ENCODE measurements around the gene SULT1C2.

The SULT1C2 gene

GRCh38 chr2:108288534-108289106 lies at the start of gene SULT1C2:
Gene SULT1C2, plus strand, starts transcription at chr2:108288895. Its CDS starts 4,773 bp downstream, at chr2:108293668.
- no peaks in the 10 kb centered on the region for H3K4me1 ChIP-seq (ENCODE audit: control insufficient read depth, insufficient read depth, low read length)
- H3K36me3 ChIP-seq (ENCODE audit: control insufficient read depth, insufficient read depth, low read length): no peaks in the 10 kb centered on the region
- no peaks in the 10 kb centered on the region for H3K27me3 ChIP-seq (ENCODE audit: control insufficient read depth, insufficient read depth, low read length)
- H3K9ac ChIP-seq (ENCODE audit: low read length): no peak within 1 kb of the TSS
- no peak within 1 kb of the TSS for H3K27ac ChIP-seq (ENCODE audit: low read depth, low read length)
- no peak within 1 kb of the TSS for H3K4me3 ChIP-seq (ENCODE audit: low read length)

- no peak within 1 kb of the TSS for H3K4me3 ChIP-seq (ENCODE audit: low read length)
- H3K4me1 ChIP-seq (ENCODE audit: control insufficient read depth, insufficient read depth, low read length): no peaks in the 10 kb centered on the region
- H3K9ac ChIP-seq (ENCODE audit: low read length): no peak within 1 kb of the TSS
- H3K27ac ChIP-seq (ENCODE audit: low read depth, low read length): no peak within 1 kb of the TSS
- H3K36me3 ChIP-seq (ENCODE audit: control insufficient read depth, insufficient read depth, low read length): no peaks in the 10 kb centered on the region
- no peaks in the 10 kb centered on the region for H3K27me3 ChIP-seq (ENCODE audit: control insufficient read depth, insufficient read depth, low read length)
Measured at GRCh38 chr2:108239786-108240185, 48.9 kb upstream of the SULT1C2 start, which contains the start of gene SULT1C3. Gene SULT1C3, plus strand, starts transcription at chr2:108239968. Its CDS starts 7,227 bp downstream, at chr2:108247195.

- Histone ChIP-seq H3K4me1 (ENCODE audit: control insufficient read depth, insufficient read depth, low read length) (no peaks in the 10 kb centered on the region), H3K27me3 (ENCODE audit: control insufficient read depth, insufficient read depth, low read length) (no peaks in the 10 kb centered on the region), H3K36me3 (ENCODE audit: control insufficient read depth, insufficient read depth, low read length) (no peaks in the 10 kb centered on the region), H3K9ac (ENCODE audit: low read length) (no peak overlapping the region), H3K4me3 (ENCODE audit: low read length) (no peak overlapping the region), H3K27ac (ENCODE audit: low read depth, low read length) (no peak overlapping the region)
Measured at GRCh38 chr2:108240966-108241365, 47.7 kb upstream of the SULT1C2 start.

- Histone ChIP-seq H3K27me3 (ENCODE audit: control insufficient read depth, insufficient read depth, low read length) (no peaks in the 10 kb centered on the region), H3K4me1 (ENCODE audit: control insufficient read depth, insufficient read depth, low read length) (no peaks in the 10 kb centered on the region), H3K9ac (ENCODE audit: low read length) (no peak overlapping the region), H3K36me3 (ENCODE audit: control insufficient read depth, insufficient read depth, low read length) (no peaks in the 10 kb centered on the region), H3K27ac (ENCODE audit: low read depth, low read length) (no peak overlapping the region), H3K4me3 (ENCODE audit: low read length) (no peak overlapping the region)
Measured at GRCh38 chr2:108243566-108243965, 45.1 kb upstream of the SULT1C2 start.

- H3K27ac ChIP-seq (ENCODE audit: low read depth, low read length): no peak overlapping the region
- no peaks in the 10 kb centered on the region for H3K36me3 ChIP-seq (ENCODE audit: control insufficient read depth, insufficient read depth, low read length)
- H3K9ac ChIP-seq (ENCODE audit: low read length): no peak overlapping the region
- H3K4me3 ChIP-seq (ENCODE audit: low read length): no peak overlapping the region
- H3K4me1 ChIP-seq (ENCODE audit: control insufficient read depth, insufficient read depth, low read length): no peaks in the 10 kb centered on the region
- no peaks in the 10 kb centered on the region for H3K27me3 ChIP-seq (ENCODE audit: control insufficient read depth, insufficient read depth, low read length)
Measured at GRCh38 chr2:108244667-108245414, 43.9 kb upstream of the SULT1C2 start.

GRCh38 chr2:108253106-108253505 lies 35.6 kb upstream of the SULT1C2 start:
- H3K9ac ChIP-seq (ENCODE audit: low read length): no peak overlapping the region
- no peak overlapping the region for H3K27ac ChIP-seq (ENCODE audit: low read depth, low read length)
- no peaks in the 10 kb centered on the region for H3K36me3 ChIP-seq (ENCODE audit: control insufficient read depth, insufficient read depth, low read length)
- H3K4me1 ChIP-seq (ENCODE audit: control insufficient read depth, insufficient read depth, low read length): no peaks in the 10 kb centered on the region
- H3K27me3 ChIP-seq (ENCODE audit: control insufficient read depth, insufficient read depth, low read length): no peaks in the 10 kb centered on the region
- no peak overlapping the region for H3K4me3 ChIP-seq (ENCODE audit: low read length)

GRCh38 chr2:108257757-108258331 lies 30.9 kb upstream of the SULT1C2 start:
- H3K4me3 ChIP-seq (ENCODE audit: low read length): no peak overlapping the region
- no peaks in the 10 kb centered on the region for H3K27me3 ChIP-seq (ENCODE audit: control insufficient read depth, insufficient read depth, low read length)
- H3K9ac ChIP-seq (ENCODE audit: low read length): no peak overlapping the region
- H3K4me1 ChIP-seq (ENCODE audit: control insufficient read depth, insufficient read depth, low read length): no peaks in the 10 kb centered on the region
- H3K27ac ChIP-seq (ENCODE audit: low read depth, low read length): no peak overlapping the region
- no peaks in the 10 kb centered on the region for H3K36me3 ChIP-seq (ENCODE audit: control insufficient read depth, insufficient read depth, low read length)

GRCh38 chr2:108260773-108261172 lies 27.9 kb upstream of the SULT1C2 start:
- H3K36me3 ChIP-seq (ENCODE audit: control insufficient read depth, insufficient read depth, low read length): no peaks in the 10 kb centered on the region
- no peak overlapping the region for H3K27ac ChIP-seq (ENCODE audit: low read depth, low read length)
- H3K4me3 ChIP-seq (ENCODE audit: low read length): no peak overlapping the region
- no peaks in the 10 kb centered on the region for H3K27me3 ChIP-seq (ENCODE audit: control insufficient read depth, insufficient read depth, low read length)
- no peak overlapping the region for H3K9ac ChIP-seq (ENCODE audit: low read length)
- no peaks in the 10 kb centered on the region for H3K4me1 ChIP-seq (ENCODE audit: control insufficient read depth, insufficient read depth, low read length)

GRCh38 chr2:108262036-108262435 lies 26.7 kb upstream of the SULT1C2 start:
- no peaks in the 10 kb centered on the region for H3K4me1 ChIP-seq (ENCODE audit: control insufficient read depth, insufficient read depth, low read length)
- no peaks in the 10 kb centered on the region for H3K36me3 ChIP-seq (ENCODE audit: control insufficient read depth, insufficient read depth, low read length)
- no peak overlapping the region for H3K9ac ChIP-seq (ENCODE audit: low read length)
- H3K27me3 ChIP-seq (ENCODE audit: control insufficient read depth, insufficient read depth, low read length): no peaks in the 10 kb centered on the region
- H3K27ac ChIP-seq (ENCODE audit: low read depth, low read length): no peak overlapping the region
- no peak overlapping the region for H3K4me3 ChIP-seq (ENCODE audit: low read length)

GRCh38 chr2:108263401-108263800 lies 25.3 kb upstream of the SULT1C2 start:
- no peak overlapping the region for H3K4me3 ChIP-seq (ENCODE audit: low read length)
- H3K4me1 ChIP-seq (ENCODE audit: control insufficient read depth, insufficient read depth, low read length): no peaks in the 10 kb centered on the region
- no peaks in the 10 kb centered on the region for H3K36me3 ChIP-seq (ENCODE audit: control insufficient read depth, insufficient read depth, low read length)
- H3K9ac ChIP-seq (ENCODE audit: low read length): no peak overlapping the region
- no peaks in the 10 kb centered on the region for H3K27me3 ChIP-seq (ENCODE audit: control insufficient read depth, insufficient read depth, low read length)
- no peak overlapping the region for H3K27ac ChIP-seq (ENCODE audit: low read depth, low read length)

- H3K27ac ChIP-seq (ENCODE audit: low read depth, low read length): no peak overlapping the region
- no peaks in the 10 kb centered on the region for H3K27me3 ChIP-seq (ENCODE audit: control insufficient read depth, insufficient read depth, low read length)
- no peak overlapping the region for H3K9ac ChIP-seq (ENCODE audit: low read length)
- H3K4me3 ChIP-seq (ENCODE audit: low read length): no peak overlapping the region
- H3K4me1 ChIP-seq (ENCODE audit: control insufficient read depth, insufficient read depth, low read length): no peaks in the 10 kb centered on the region
- H3K36me3 ChIP-seq (ENCODE audit: control insufficient read depth, insufficient read depth, low read length): no peaks in the 10 kb centered on the region
Measured at GRCh38 chr2:108266218-108266617, 22.5 kb upstream of the SULT1C2 start.

GRCh38 chr2:108267101-108267500 lies 21.6 kb upstream of the SULT1C2 start:
- no peak overlapping the region for H3K9ac ChIP-seq (ENCODE audit: low read length)
- H3K27ac ChIP-seq (ENCODE audit: low read depth, low read length): no peak overlapping the region

More at GRCh38 chr2:108267101-108267500, 21.6 kb upstream of the SULT1C2 start:
- no peaks in the 10 kb centered on the region for H3K27me3 ChIP-seq (ENCODE audit: control insufficient read depth, insufficient read depth, low read length)
- H3K4me1 ChIP-seq (ENCODE audit: control insufficient read depth, insufficient read depth, low read length): no peaks in the 10 kb centered on the region
- no peak overlapping the region for H3K4me3 ChIP-seq (ENCODE audit: low read length)
- H3K36me3 ChIP-seq (ENCODE audit: control insufficient read depth, insufficient read depth, low read length): no peaks in the 10 kb centered on the region

All from rectal smooth muscle tissue (tissue), 1 donor.